Tibial artery (tissue), 4 donors: ENCODE results near the gene UNC5A.

Experiments used
- DNase-seq, 2 donors: peaks; one replicate each; pipeline ENCODE4 v3.0.0-alpha.2; 2019
- H3K27ac ChIP-seq, 2 donors: fragments of 200-600 bp; sonication (generic) in 1 of 2; 1 replicate in 1 of 2; 2 replicates in 1 of 2; pipeline ENCODE4 v1.5.1; 2018 to 2019; ENCODE audit warnings: mild to moderate bottlenecking in 1 of 2
- H3K27me3 ChIP-seq, 2 donors: fragments of 200-600 bp; sonication (generic) in 1 of 2; one replicate each; pipeline versions ENCODE4 v1.5.1 to v1.6.0; 2016 to 2019
- H3K36me3 ChIP-seq, 3 donors: fragments of 200-600 bp; sonication (generic) in 2 of 3; one replicate each; pipeline ENCODE4 v1.5.1; 2016 to 2019; ENCODE audit warnings: mild to moderate bottlenecking in 2 of 3
- H3K4me1 ChIP-seq, 4 donors: fragments of 200-600 bp; sonication (generic) in 2 of 4; 1 replicate in 3 of 4; 2 replicates in 1 of 4; pipeline ENCODE4 v1.5.1; 2016 to 2019
- H3K4me3 ChIP-seq, 2 donors: fragments of 200-600 bp; sonication (generic) in 1 of 2; 1 replicate in 1 of 2; 2 replicates in 1 of 2; pipeline ENCODE4 v1.5.1; 2018 to 2019; ENCODE audit warnings: mild to moderate bottlenecking in 2 of 2
- H3K9me3 ChIP-seq, 3 donors: fragments of 200-600 bp; sonication (generic) in 1 of 3; one replicate each; pipeline ENCODE4 v1.5.1; 2016 to 2019
- intact Hi-C: fragments of 100-400 bp; cut with DNase I; formaldehyde crosslinking; loops from one replicate; pipeline ENCODE4 v1.15.0; 2023; ENCODE audit warnings: low total_unique reads
- TF ChIP-seq, protein P1 (sequence below), 2 experiments: fragments of 200-600 bp in 1 of 2; fragments of 450-650 bp in 1 of 2; IDR thresholded peaks; one replicate each; pipeline ENCODE4 v1.5.1; 2017 to 2019; ENCODE audit warnings: antibody characterized with exemption in 2 of 2, mild to moderate bottlenecking in 1 of 2, moderate library complexity in 1 of 2

The UNC5A gene

DNA sequence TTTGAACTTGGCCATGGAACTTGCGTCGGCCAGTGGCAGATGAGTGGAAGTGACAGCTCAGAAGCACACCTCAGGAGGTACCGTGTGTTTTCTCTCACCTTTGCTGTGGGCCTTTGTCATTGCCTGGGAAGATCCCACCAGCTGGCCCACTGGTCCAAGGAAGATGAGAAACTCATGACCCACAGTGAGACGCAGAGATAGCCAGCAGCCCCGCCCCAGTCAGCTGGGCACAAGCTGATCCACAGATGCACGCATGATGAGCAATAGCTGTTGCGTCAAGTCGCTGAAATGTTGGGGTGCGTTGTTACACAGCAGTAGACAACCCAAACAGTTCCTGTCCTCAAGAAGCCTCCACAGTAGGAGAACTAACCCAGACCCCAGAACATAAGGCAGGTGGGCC lies 30.8 kb upstream of the UNC5A start:
- Histone ChIP-seq H3K4me3 (no peak overlapping the region), H3K27ac (no peak overlapping the region), H3K36me3 (no peaks in the 10 kb centered on the region), H3K4me1 (no peaks in the 10 kb centered on the region), H3K27me3 (peaks cover 0 to 26% of the 10 kb centered on the region in 2 donors), H3K9me3 (no peaks in the 10 kb centered on the region)
- intact Hi-C loops = no loop called here
- peak in 1 of 2 donors; percentile 51 for DNase-seq
- TF ChIP-seq, protein P1, sequence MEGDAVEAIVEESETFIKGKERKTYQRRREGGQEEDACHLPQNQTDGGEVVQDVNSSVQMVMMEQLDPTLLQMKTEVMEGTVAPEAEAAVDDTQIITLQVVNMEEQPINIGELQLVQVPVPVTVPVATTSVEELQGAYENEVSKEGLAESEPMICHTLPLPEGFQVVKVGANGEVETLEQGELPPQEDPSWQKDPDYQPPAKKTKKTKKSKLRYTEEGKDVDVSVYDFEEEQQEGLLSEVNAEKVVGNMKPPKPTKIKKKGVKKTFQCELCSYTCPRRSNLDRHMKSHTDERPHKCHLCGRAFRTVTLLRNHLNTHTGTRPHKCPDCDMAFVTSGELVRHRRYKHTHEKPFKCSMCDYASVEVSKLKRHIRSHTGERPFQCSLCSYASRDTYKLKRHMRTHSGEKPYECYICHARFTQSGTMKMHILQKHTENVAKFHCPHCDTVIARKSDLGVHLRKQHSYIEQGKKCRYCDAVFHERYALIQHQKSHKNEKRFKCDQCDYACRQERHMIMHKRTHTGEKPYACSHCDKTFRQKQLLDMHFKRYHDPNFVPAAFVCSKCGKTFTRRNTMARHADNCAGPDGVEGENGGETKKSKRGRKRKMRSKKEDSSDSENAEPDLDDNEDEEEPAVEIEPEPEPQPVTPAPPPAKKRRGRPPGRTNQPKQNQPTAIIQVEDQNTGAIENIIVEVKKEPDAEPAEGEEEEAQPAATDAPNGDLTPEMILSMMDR (IDR thresholded peaks at IDR 0.05) = no peak

DNA sequence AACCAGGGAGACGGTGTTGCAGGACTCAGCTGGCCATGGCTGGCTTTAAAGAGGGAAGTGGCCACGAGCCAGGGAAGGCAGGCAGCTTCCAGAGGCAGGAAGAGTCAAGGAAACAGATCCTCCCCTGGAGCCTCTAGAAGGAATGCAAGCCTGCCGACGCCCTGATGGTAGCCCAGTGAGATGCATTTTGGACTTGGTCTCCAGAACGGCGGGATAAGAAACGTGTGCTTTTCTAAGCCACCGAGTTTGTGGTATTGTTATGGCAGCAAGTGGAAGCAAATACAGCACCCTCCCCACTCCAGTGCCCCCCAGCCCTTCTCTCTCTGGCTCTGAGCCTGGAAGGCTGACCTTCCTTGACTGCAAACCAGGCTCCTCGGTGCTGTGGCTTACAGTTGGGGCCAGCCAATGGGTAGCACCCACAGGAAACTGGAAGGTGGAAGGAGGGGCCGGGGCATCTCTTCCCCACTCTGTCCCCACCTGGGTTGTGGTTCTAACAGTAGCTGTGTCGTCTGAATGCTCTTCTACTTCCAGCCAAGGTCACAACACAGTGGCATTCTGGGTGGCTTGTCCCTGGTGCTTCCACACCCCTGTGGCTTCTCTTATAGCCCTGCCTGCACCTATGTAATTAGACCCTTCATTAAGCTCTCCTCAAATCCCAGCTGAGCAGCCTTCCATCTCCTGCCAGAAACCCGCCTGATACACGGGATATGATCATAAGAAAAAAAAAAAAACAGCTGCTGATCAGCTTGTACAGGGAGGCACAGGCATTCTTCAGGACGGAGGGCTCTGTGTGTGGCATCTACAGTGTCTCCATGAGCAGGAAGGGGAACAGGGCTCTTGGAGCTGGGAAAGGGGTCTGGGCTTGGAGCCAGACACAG lies 29.9 kb upstream of the UNC5A start:
- Histone ChIP-seq H3K27me3 (peaks cover 0 to 35% of the 10 kb centered on the region in 2 donors), H3K4me1 (no peaks in the 10 kb centered on the region), H3K4me3 (no peak overlapping the region), H3K27ac (no peak overlapping the region), H3K9me3 (no peaks in the 10 kb centered on the region), H3K36me3 (no peaks in the 10 kb centered on the region)
- TF ChIP-seq, protein P1 (IDR thresholded peaks at IDR 0.05) = no peak
- peak in 1 of 2 donors; percentile 33 for DNase-seq
- intact Hi-C loops = no loop called here

DNA sequence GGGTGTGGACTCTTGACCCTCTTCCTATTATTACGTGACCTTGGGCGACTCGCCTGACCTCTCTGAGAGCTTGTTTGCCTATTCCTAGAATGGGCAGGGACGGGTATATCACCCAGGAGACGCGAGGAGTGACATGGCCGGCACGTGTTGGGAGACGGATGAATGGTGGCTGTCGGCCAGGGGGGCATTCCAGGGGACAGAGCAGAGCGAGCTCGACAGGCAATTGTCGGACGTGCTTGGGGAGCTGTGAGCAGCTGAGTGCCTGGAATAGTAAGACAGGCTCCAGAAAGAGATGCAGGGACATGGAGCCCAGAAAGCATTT lies 29.3 kb upstream of the UNC5A start:
- TF ChIP-seq, protein P1 (IDR thresholded peaks at IDR 0.05) = no peak
- H3K4me3 ChIP-seq = no peak overlapping the region
- intact Hi-C loops = no loop called here
- no peaks in the 10 kb centered on the region for H3K4me1 ChIP-seq
- no peak for DNase-seq
- no peaks in the 10 kb centered on the region for H3K9me3 ChIP-seq
- H3K36me3 ChIP-seq = no peaks in the 10 kb centered on the region
- no peak overlapping the region for H3K27ac ChIP-seq
- H3K27me3 ChIP-seq = peaks cover 0 to 36% of the 10 kb centered on the region in 2 donors

DNA sequence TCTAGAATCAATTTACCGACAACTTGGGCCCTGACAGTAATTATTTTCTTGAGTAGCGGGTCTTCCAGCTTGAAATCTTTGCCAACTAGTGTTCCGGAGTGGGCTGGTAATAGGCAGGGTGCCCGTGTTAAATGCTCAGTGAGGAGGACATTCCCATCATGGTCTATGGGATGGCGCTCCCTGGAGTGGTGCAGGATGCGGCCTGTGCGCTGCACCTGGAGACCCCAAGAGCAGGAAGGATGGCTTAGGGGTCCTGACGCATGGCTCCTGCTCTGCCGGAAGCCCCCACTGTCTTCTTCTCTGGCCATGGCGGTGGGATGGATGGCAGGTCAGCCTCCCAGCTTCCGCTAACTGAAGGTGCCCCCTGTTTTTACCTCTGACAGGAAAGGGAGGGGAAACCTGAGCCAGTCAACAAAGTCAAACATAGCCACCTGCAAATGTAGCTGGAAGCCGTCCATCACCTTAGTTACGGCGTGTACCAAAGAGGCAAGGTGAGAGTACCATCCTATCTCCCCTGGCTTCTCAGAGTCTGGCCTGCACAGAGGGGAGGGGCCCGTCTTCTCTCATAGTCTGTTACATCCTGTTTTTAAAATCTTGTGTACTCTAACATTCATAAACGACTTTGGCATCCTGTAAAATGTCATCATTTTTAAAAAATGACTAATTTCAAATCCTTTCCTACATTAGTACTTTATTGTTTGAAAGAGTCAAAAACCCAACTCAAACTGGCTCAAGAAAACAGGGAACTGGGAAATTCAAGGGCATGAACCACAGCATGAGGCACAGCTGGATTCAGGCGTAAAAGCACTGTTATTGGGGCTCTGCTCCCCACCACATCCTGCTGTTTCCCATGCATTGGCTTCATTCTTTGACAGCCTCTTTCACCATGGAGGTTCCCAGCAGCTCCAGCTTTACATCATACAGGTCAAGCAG lies 28.5 kb upstream of the UNC5A start:
- intact Hi-C loops = no loop called here
- Histone ChIP-seq H3K4me1 (no peaks in the 10 kb centered on the region), H3K4me3 (no peak overlapping the region), H3K27ac (no peak overlapping the region), H3K9me3 (no peaks in the 10 kb centered on the region), H3K27me3 (peaks cover 0 to 40% of the 10 kb centered on the region in 2 donors), H3K36me3 (no peaks in the 10 kb centered on the region)
- TF ChIP-seq, protein P1 (IDR thresholded peaks at IDR 0.05) = no peak
- DNase-seq = peak in 1 of 2 donors; percentile 38

DNA sequence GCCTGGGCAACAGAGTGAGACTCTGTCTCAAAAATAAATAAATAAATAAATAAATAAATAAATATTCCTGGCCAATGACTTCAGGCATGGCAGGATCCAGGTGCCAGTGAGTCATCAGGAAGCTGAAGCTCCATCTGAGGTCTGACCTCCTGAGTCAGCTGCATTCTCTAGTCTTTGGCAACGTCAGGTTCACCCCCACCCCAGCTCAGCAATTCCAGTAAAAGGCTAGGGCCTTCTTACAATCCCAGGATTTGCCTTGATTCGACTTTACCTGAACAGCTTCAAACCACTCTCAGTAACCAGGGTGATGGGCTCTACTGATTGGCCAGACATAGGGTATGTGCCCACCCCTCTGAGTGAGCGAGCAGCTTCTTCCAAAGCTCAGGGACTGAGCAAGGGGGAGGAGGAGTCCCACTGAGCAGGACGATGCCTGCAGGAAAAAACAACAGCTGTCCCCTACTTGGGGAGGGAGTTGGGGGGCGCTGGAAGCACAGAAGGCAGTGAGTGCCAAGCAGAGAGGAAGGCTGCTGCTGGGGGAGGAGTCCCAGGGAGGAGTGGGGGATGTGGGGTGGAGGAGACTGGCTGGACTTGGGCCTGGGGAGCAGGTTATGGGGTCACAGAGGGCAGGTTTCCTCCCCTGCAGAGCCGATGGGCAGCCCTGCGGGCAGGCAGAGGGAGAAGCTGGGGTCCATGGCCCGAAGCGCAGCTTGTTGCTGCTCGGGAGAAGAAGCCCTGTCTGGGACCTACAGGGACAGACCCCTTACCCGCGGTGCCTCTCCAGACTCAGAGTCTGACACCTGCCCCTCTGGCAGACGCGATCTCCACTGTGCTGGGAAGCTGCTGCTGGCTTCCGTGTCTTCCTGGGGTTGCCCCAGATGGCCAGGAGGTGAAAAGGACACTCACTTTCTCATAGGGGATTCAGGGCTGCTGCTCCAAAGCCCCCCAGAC lies 25.9 kb upstream of the UNC5A start:
- H3K9me3 ChIP-seq = no peaks in the 10 kb centered on the region
- no peaks in the 10 kb centered on the region for H3K36me3 ChIP-seq
- H3K4me3 ChIP-seq = no peak overlapping the region
- peak in 1 of 2 donors; percentile 11 for DNase-seq
- H3K27ac ChIP-seq = no peak overlapping the region
- intact Hi-C loops = no loop called here
- TF ChIP-seq, protein P1 (IDR thresholded peaks at IDR 0.05) = no peak
- no peaks in the 10 kb centered on the region for H3K4me1 ChIP-seq
- H3K27me3 ChIP-seq = peaks cover 0 to 57% of the 10 kb centered on the region in 2 donors
